HG02884 (cell line): ENCODE results near the gene OLIG3.

ENCODE experiments used
- ATAC-seq: cut with Tn5 transposase; IDR thresholded peaks from one replicate; pipeline ENCODE4 v1.9.1; 2021; ENCODE audit warnings: mild to moderate bottlenecking, moderate library complexity; ENCODE audit not compliant: unreplicated experiment

OLIG3 gene

DNA sequence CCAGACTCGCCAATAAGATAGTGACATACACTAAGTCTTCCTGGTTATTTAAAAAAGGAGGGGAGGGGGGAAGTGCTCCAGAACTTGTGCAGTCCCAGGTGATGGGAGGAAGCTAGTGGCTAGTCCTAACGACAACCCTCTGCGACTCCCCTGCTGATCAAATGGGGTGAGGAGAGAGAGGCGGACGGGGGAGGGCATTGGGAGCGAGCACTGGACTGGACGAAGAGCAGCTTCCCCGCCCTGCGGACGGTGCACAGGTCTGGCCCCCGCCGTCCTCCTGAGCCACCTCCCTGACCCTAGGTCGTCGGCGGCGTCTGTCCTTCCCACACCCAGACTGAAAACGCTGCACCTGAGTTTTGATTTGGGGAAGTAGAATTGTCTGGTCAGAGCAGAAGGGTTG, 2.2 kb upstream of the OLIG3 start:
- ATAC-seq: no peak

GRCh38 chr6:137495703-137496336, 1.6 kb upstream of the OLIG3 start:
- no peak for ATAC-seq

DNA sequence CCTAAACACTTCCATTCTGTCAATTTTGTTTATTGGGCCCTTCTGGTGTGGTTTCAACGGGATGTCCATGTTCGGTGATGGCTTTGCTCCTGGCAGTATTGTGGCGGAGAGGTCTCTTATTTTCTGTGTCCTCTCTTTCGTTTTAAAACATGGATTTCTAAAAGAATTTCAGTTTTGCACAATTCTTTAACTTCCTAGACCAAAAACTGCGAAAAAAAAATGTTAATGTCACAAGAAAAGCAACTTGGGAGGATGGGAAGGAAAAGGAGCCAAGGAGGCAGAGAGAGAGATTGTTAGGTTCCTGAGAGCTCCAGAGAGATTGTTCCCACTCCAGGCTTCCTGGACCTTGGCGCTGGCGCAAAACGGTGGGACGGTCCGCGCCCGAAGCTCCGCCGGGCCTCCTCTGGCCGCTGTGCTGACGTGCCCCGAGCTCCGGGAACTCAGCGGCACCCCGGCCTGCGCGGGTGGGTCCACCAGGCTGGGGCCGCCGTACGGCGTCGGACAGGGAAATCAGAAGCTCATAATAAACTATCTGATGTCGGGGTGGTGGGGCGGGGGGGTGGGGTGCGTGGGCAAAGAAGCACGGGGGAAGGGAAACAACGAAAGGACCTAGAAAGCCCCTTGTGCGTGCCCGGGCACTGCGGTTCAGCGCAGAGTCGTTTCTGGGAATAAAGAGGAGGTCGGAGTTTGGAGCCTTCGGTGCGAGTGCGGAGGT, 951 bp upstream of the OLIG3 start:
- no peak for ATAC-seq

DNA sequence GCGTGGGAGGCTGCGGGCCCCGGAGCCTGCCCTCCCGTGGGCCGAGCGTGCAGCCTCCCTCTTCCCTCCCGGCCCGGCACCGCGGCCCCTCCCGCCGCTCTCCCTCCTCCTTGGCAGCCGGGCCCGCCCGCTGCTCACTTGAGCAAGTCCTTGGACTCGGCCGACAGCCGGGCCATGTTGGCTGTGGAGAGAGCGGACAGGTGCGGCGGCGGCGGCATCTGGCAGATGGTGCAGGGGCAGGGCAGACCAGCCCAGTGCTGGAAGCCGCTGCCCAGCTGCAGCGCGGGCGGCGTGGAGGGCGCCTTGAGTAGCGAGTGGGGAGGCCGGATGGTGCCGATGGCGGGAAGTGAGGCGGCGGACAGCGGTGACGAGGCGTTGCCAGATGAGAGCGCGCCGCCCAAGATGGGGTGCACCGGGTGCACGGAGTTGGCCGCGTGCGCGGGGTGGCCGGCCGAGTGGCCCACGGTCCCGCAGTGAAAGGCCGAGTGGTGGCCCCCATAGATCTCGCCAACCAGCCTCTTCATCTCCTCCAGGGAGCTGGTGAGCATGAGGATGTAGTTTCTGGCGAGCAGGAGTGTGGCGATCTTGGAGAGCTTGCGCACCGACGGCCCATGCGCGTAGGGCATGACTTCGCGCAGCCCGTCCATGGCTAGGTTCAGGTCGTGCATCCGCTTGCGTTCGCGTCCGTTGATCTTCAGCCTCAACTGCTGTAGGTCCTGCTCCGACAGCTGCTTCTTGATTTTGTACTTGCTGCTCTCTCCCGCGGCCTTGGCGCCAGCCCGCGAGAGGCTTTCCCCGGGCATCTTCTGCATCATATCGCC, 766 bp downstream of the OLIG3 start:
- ATAC-seq: no peak

GRCh38 chr6:137492289-137493217, 1.6 kb downstream of the OLIG3 start:
- ATAC-seq: no peak

GRCh38 chr6:137491478-137491877, 2.7 kb downstream of the OLIG3 start:
- no peak for ATAC-seq

GRCh38 chr6:137490961-137491360, 3.2 kb downstream of the OLIG3 start:
- no peak for ATAC-seq

GRCh38 chr6:137490006-137490905, 3.9 kb downstream of the OLIG3 start:
- no peak for ATAC-seq

GRCh38 chr6:137489046-137490005, 4.9 kb downstream of the OLIG3 start:
- ATAC-seq: no peak

- no peak for ATAC-seq
Measured at GRCh38 chr6:137488150-137489045, 5.8 kb downstream of the OLIG3 start.

DNA sequence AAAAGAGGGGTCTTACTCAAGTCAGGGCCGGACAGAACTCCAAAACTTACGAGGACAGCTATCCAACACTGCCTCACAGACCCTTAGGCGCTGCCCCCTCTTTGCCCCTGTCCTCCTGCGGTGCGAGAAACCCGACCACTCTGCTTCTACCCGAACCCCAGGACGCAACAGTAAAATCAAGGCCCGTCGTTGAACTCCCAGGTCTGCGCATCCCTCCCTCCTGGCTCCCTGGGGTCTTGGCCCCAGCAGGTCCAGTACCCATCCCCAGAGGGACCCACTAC, 6.4 kb downstream of the OLIG3 start:
- no peak for ATAC-seq

DNA sequence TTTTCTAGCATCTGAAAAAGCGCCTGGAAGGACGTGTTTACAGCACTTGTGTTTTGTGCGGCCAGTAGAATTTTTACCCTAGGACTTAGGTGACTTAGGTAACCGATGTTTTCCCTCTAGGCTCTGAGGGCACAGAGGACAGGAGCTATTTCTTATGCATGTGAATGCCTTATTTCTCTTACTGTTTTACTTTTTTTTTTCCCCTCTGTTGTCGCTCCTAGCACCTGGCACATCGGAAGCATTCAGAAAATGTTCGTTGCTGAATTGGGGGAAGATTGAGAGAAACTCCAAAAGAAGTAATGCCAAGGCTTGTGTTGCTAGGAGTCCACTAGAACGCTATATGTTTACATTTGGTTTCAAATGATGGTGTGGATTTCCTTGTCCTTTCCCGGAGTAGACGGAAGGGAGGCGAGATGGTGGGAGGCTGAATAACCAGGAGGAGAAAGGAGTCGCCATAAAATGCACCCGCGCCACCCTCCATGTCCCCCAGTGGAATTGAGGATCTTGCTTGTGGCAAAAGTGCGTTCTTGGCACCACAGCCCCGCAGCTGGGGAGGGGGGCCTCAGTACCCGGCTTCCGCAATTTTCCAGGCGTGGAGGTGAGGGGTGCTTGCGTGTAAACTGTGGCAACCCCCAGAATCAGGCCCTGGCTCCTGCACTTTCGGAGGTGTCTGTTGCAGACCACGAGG, 6.9 kb downstream of the OLIG3 start:
- no peak for ATAC-seq

- ATAC-seq: no peak
Measured at GRCh38 chr6:137486416-137486815, 7.8 kb downstream of the OLIG3 start.

- no peak for ATAC-seq
Measured at GRCh38 chr6:137480431-137480830, 13.8 kb downstream of the OLIG3 start.

- no peak for ATAC-seq
Measured at GRCh38 chr6:137475103-137475502, 19.1 kb downstream of the OLIG3 start.

- no peak for ATAC-seq
Measured at GRCh38 chr6:137473598-137473997, 20.6 kb downstream of the OLIG3 start.

DNA sequence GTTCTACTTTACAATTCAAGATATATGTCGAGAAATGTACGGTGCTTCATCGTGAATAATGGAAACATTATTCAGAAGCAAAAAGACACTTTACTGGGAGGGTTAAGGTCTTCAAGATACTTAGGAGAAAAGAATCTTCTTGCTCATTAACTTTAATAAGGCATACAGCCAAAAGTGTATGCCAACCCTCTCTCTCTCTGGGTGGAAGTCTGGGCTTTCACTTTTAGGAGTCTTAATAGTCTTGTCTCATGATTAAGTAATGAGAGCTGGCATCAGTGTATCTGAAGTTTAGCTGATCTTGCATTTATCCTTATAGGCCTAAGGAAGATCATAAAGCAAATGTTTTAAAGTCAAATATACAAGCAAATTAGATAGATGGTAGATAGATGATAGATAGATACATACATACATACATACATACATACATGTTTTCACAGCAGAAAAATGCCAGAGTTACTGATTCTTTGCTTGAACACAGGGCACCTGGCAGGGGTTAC, 21.5 kb downstream of the OLIG3 start:
- ATAC-seq: no peak
